Measurements from ENCODE around the gene PRAMEF12. TPM values are rescaled to one million over a fixed set of nuclear protein-coding genes. Genes with fewer than 3 reads are reported as not detected.
A peak's percentile ranks its signal among the peaks of the same experiment; 100 is the strongest.

Gene PRAMEF12
- total RNA-seq, 4 donors from 2014 or later: not detected

GRCh38 chr1:12745992-12746323, 27.6 kb upstream of the PRAMEF12 start, which contains the start of gene CFAP107:
Gene CFAP107 (plus strand): TSS chr1:12746200. CDS start chr1:12746431, 231 bp downstream.
- Histone ChIP-seq H3K36me3 (no peaks in the 10 kb centered on the region), H3K27ac (replicated peaks in 1 of 4) (no peak within 1 kb of the TSS), H3K9me3 (peaks cover 0 to 20% (median 12%) of the 10 kb centered on the region in 4 donors), H3K27me3 (peaks cover 0 to 3% (median 0%) of the 10 kb centered on the region in 4 donors), H3K4me1 (peaks cover 0 to 6% (median 0%) of the 10 kb centered on the region in 4 donors), H3K4me3 (no peak within 1 kb of the TSS)
- intact Hi-C loops (cut with DNase I): no loop called here
- TF ChIP-seq POLR2A (IDR thresholded peaks at IDR 0.05; ENCODE audit: low read depth): no peak
- TF ChIP-seq, protein P1, sequence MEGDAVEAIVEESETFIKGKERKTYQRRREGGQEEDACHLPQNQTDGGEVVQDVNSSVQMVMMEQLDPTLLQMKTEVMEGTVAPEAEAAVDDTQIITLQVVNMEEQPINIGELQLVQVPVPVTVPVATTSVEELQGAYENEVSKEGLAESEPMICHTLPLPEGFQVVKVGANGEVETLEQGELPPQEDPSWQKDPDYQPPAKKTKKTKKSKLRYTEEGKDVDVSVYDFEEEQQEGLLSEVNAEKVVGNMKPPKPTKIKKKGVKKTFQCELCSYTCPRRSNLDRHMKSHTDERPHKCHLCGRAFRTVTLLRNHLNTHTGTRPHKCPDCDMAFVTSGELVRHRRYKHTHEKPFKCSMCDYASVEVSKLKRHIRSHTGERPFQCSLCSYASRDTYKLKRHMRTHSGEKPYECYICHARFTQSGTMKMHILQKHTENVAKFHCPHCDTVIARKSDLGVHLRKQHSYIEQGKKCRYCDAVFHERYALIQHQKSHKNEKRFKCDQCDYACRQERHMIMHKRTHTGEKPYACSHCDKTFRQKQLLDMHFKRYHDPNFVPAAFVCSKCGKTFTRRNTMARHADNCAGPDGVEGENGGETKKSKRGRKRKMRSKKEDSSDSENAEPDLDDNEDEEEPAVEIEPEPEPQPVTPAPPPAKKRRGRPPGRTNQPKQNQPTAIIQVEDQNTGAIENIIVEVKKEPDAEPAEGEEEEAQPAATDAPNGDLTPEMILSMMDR (IDR thresholded peaks at IDR 0.05): no peak
- no peak for TF ChIP-seq POLR2AphosphoS5 (IDR thresholded peaks at IDR 0.05)
- no peak for TF ChIP-seq EP300 (IDR thresholded peaks at IDR 0.05)
- peak; percentile 31 for DNase-seq (ENCODE audit: extremely low spot score)
- 13% methylated on average over 2 of the region's 2 CpGs for WGBS

- H3K27ac ChIP-seq (replicated peaks in 1 of 4): no peak overlapping the region
- DNase-seq (ENCODE audit: extremely low spot score): no peak
- no peak overlapping the region for H3K4me3 ChIP-seq
- H3K36me3 ChIP-seq: no peaks in the 10 kb centered on the region
- peaks cover 0 to 20% (median 12%) of the 10 kb centered on the region in 4 donors for H3K9me3 ChIP-seq
- peaks cover 0 to 6% (median 0%) of the 10 kb centered on the region in 4 donors for H3K4me1 ChIP-seq
- no peak for TF ChIP-seq POLR2A (IDR thresholded peaks at IDR 0.05; ENCODE audit: low read depth)
- no peak for TF ChIP-seq EP300 (IDR thresholded peaks at IDR 0.05)
- TF ChIP-seq POLR2AphosphoS5 (IDR thresholded peaks at IDR 0.05): no peak
- TF ChIP-seq, protein P1 (IDR thresholded peaks at IDR 0.05): no peak
- no peaks in the 10 kb centered on the region for H3K27me3 ChIP-seq
- intact Hi-C loops (cut with DNase I): no loop called here
Measured at GRCh38 chr1:12748778-12749355, 24.7 kb upstream of the PRAMEF12 start.

GRCh38 chr1:12754738-12755137, 18.8 kb upstream of the PRAMEF12 start:
- Histone ChIP-seq H3K36me3 (no peaks in the 10 kb centered on the region), H3K27me3 (peaks cover 0 to 11% (median 5%) of the 10 kb centered on the region in 4 donors), H3K4me3 (no peak overlapping the region), H3K27ac (replicated peaks in 1 of 4) (no peak overlapping the region), H3K4me1 (no peaks in the 10 kb centered on the region), H3K9me3 (no peaks in the 10 kb centered on the region)
- intact Hi-C loops (cut with DNase I): no loop called here
- DNase-seq (ENCODE audit: extremely low spot score): peak; percentile 29
- WGBS: 79% methylated on average over 4 of the region's 4 CpGs
- TF ChIP-seq POLR2AphosphoS5 (IDR thresholded peaks at IDR 0.05) (no peak), EP300 (IDR thresholded peaks at IDR 0.05) (no peak), POLR2A (IDR thresholded peaks at IDR 0.05; ENCODE audit: low read depth) (no peak)
- TF ChIP-seq, protein P1 (IDR thresholded peaks at IDR 0.05): no peak

DNA sequence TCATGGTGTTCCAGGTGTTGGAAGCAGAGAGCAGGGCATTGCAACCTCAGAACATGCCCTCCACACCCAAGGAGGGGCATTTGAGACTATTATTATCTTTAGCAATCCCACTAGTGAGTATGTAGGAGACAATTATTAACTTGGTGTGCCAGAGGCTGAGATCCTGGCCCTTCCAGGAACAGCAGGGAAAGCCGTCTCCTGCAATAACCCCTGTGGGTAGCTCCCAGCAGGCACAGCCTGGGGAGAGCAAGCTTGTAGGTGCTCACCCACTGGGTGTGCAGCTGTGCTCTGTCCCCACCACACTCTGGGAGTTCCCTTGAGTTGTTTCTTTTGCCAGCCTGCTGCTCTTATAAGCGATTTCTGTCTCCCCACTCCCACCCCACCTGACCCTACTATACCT, 17.3 kb upstream of the PRAMEF12 start:
- Histone ChIP-seq H3K27me3 (peaks cover 0 to 21% (median 5%) of the 10 kb centered on the region in 4 donors), H3K36me3 (no peaks in the 10 kb centered on the region), H3K27ac (replicated peaks in 1 of 4) (no peak overlapping the region), H3K9me3 (no peaks in the 10 kb centered on the region), H3K4me1 (no peaks in the 10 kb centered on the region), H3K4me3 (no peak overlapping the region)
- intact Hi-C loops (cut with DNase I): no loop called here
- 56% methylated on average over 2 of the region's 2 CpGs for WGBS
- no peak for DNase-seq (ENCODE audit: extremely low spot score)
- TF ChIP-seq POLR2A (IDR thresholded peaks at IDR 0.05; ENCODE audit: low read depth) (no peak), EP300 (IDR thresholded peaks at IDR 0.05) (no peak), POLR2AphosphoS5 (IDR thresholded peaks at IDR 0.05) (no peak)
- TF ChIP-seq, protein P1 (IDR thresholded peaks at IDR 0.05): no peak
